ENCODE measurements around the gene SYNPO2.

The SYNPO2 gene

GRCh38 chr4:119040261-119040660, 151.6 kb downstream of the SYNPO2 start:
- TF ChIP-seq CEBPB (IDR thresholded peaks at IDR 0.05) = no peak
- no peak for TF ChIP-seq TAF1 (IDR thresholded peaks at IDR 0.05; ENCODE audit: low read depth)

- TF ChIP-seq EP300 (IDR thresholded peaks at IDR 0.05; ENCODE audit: borderline replicate concordance) = no peak
- no peak for TF ChIP-seq ZBTB7A (IDR thresholded peaks at IDR 0.05; ENCODE audit: low read depth)
- TF ChIP-seq TEAD4 (IDR thresholded peaks at IDR 0.05) = no peak
- TF ChIP-seq FOXM1 (IDR thresholded peaks at IDR 0.05; ENCODE audit: borderline replicate concordance, low read depth) = no peak
- no peak for TF ChIP-seq CREB1 (IDR thresholded peaks at IDR 0.05; ENCODE audit: low read depth)
- TF ChIP-seq USF1 (IDR thresholded peaks at IDR 0.05) = no peak
- TF ChIP-seq MAX (IDR thresholded peaks at IDR 0.05) = no peak
- TF ChIP-seq NFIC (IDR thresholded peaks at IDR 0.05) = no peak
- no peak for TF ChIP-seq EGR1 (IDR thresholded peaks at IDR 0.05)
- TF ChIP-seq REST (IDR thresholded peaks at IDR 0.05; ENCODE audit: low read depth) = no peak
- no peak for TF ChIP-seq TAF1 (IDR thresholded peaks at IDR 0.05; ENCODE audit: low read depth)
- TF ChIP-seq YY1 (IDR thresholded peaks at IDR 0.05; ENCODE audit: low read depth) = no peak
Observed at GRCh38 chr4:119040694-119041185, 152.1 kb downstream of the SYNPO2 start.

- TF ChIP-seq TEAD4 (IDR thresholded peaks at IDR 0.05) (no peak), CREB1 (IDR thresholded peaks at IDR 0.05; ENCODE audit: low read depth) (no peak), TCF12 (IDR thresholded peaks at IDR 0.05; ENCODE audit: low read depth) (no peak)
Observed at GRCh38 chr4:119041396-119041795, 152.7 kb downstream of the SYNPO2 start.

- TF ChIP-seq CEBPB (IDR thresholded peaks at IDR 0.05) = no peak
- TF ChIP-seq REST (IDR thresholded peaks at IDR 0.05; ENCODE audit: low read depth) = no peak
- TF ChIP-seq RAD21 (IDR thresholded peaks at IDR 0.05; ENCODE audit: low read depth) = peak; percentile 74
- no peak for TF ChIP-seq MAX (IDR thresholded peaks at IDR 0.05)
- no peak for TF ChIP-seq USF1 (IDR thresholded peaks at IDR 0.05)
- TF ChIP-seq TAF1 (IDR thresholded peaks at IDR 0.05; ENCODE audit: low read depth) = no peak
- TF ChIP-seq FOXM1 (IDR thresholded peaks at IDR 0.05; ENCODE audit: borderline replicate concordance, low read depth) = no peak
- TF ChIP-seq YY1 (IDR thresholded peaks at IDR 0.05; ENCODE audit: low read depth) = peak; percentile 71
- TF ChIP-seq EGR1 (IDR thresholded peaks at IDR 0.05) = no peak
- no peak for TF ChIP-seq EP300 (IDR thresholded peaks at IDR 0.05; ENCODE audit: borderline replicate concordance)
- TF ChIP-seq TCF12 (IDR thresholded peaks at IDR 0.05; ENCODE audit: low read depth) = no peak
Observed at GRCh38 chr4:119041951-119042560, 153.4 kb downstream of the SYNPO2 start.

GRCh38 chr4:119046263-119046662, 157.6 kb downstream of the SYNPO2 start:
- no peak for TF ChIP-seq RAD21 (IDR thresholded peaks at IDR 0.05; ENCODE audit: low read depth)
- no peak for TF ChIP-seq CEBPB (IDR thresholded peaks at IDR 0.05)
- TF ChIP-seq TCF12 (IDR thresholded peaks at IDR 0.05; ENCODE audit: low read depth) = no peak
- no peak for TF ChIP-seq YY1 (IDR thresholded peaks at IDR 0.05; ENCODE audit: low read depth)
- TF ChIP-seq TEAD4 (IDR thresholded peaks at IDR 0.05) = no peak
- TF ChIP-seq REST (IDR thresholded peaks at IDR 0.05; ENCODE audit: low read depth) = no peak
- no peak for TF ChIP-seq USF1 (IDR thresholded peaks at IDR 0.05)
- no peak for TF ChIP-seq TAF1 (IDR thresholded peaks at IDR 0.05; ENCODE audit: low read depth)
- no peak for TF ChIP-seq MAX (IDR thresholded peaks at IDR 0.05)
